Aorta (tissue), 5 donors: Measurements from ENCODE around the gene WNT7B. TPM values are rescaled to one million over a fixed set of nuclear protein-coding genes. Genes with fewer than 3 reads are reported as not detected.

ENCODE experiments used
- ATAC-seq: fragments of 200-7000 bp; cut with Tn5 transposase; one replicate; pipeline ENCODE4 v1.9.1; 2022; ENCODE audit warnings: moderate library complexity; ENCODE audit not compliant: low FRiP score
- DNase-seq, 2 donors: peaks; one replicate each; pipeline ENCODE4 v3.0.0-alpha.2; 2020
- H3K27ac ChIP-seq, 2 donors: one replicate each; pipeline ENCODE4 v1.5.1; 2013; ENCODE audit warnings: low read length in 2 of 2, mild to moderate bottlenecking in 2 of 2, moderate library complexity in 2 of 2, control low read depth in 1 of 2, inconsistent platforms in 1 of 2, low read depth in 1 of 2
- H3K27me3 ChIP-seq, 2 donors: one replicate each; pipeline ENCODE4 v1.6.1; 2013; ENCODE audit warnings: control low read depth in 1 of 2, low read length in 1 of 2, mild to moderate bottlenecking in 1 of 2, moderate library complexity in 1 of 2; ENCODE audit not compliant: insufficient read depth in 2 of 2, control insufficient read depth in 1 of 2
- H3K36me3 ChIP-seq, 2 donors: one replicate each; pipeline ENCODE4 v1.6.1; 2013; ENCODE audit warnings: control low read depth in 1 of 2, low read length in 1 of 2, mild to moderate bottlenecking in 1 of 2; ENCODE audit not compliant: insufficient read depth in 2 of 2, control insufficient read depth in 1 of 2
- H3K4me1 ChIP-seq, 2 donors: one replicate each; pipeline ENCODE4 v1.6.1; 2013; ENCODE audit warnings: low read length in 2 of 2, control low read depth in 1 of 2, mild to moderate bottlenecking in 1 of 2, moderate library complexity in 1 of 2; ENCODE audit not compliant: insufficient read depth in 2 of 2, control insufficient read depth in 1 of 2
- H3K4me3 ChIP-seq, 2 donors: one replicate each; pipeline ENCODE4 v1.5.1; 2013; ENCODE audit warnings: low read length in 2 of 2, control low read depth in 1 of 2, mild to moderate bottlenecking in 1 of 2
- H3K9me3 ChIP-seq: one replicate; pipeline ENCODE4 v1.6.1; 2013; ENCODE audit warnings: mild to moderate bottlenecking, low read length; ENCODE audit not compliant: control insufficient read depth
- WGBS, 2 donors: extraction: QIAGEN DNeasy Blood & Tissue Kit; methylation state at CpG; one replicate each; pipeline ENCODE4 v1.1.7; 2013; 5-methylcytosine and 5-hydroxymethylcytosine counted together
- intact Hi-C, 2 donors: fragments of 100-400 bp; cut with DNase I; formaldehyde crosslinking; loops; one replicate each; pipeline versions ENCODE4 v1.14.2 to v1.15.0; 2022
- polyA plus RNA-seq, 2 donors: library from polyadenylated mRNA; stranded (reverse); fragments of 200-250 nt; gene quantifications; one replicate each; pipeline ENCODE4 v1.2.3, GENCODE V29; 2013
- total RNA-seq, 2 donors: library from RNA; stranded (reverse); fragmentation: NEBNext Ultra II Directional; extraction: Animal tissue kit (Norgen Biotek cat#: 25700); gene quantifications; one replicate each; pipeline ENCODE4 v1.2.1, GENCODE V29; 2021
- donor health status: healthy with polysubstance abuse.
- donor health status: Bipolar disorder and iron deficiency.
- donor health status: DM: no; HTN: no; CAD: no.
- donor health status: DM: no; HTN: no; CAD: no.
- donor health status: DM: yes; HTN: yes; CAD: no.

Gene WNT7B
- total and polyA plus RNA-seq, 4 donors: not detected

DNA sequence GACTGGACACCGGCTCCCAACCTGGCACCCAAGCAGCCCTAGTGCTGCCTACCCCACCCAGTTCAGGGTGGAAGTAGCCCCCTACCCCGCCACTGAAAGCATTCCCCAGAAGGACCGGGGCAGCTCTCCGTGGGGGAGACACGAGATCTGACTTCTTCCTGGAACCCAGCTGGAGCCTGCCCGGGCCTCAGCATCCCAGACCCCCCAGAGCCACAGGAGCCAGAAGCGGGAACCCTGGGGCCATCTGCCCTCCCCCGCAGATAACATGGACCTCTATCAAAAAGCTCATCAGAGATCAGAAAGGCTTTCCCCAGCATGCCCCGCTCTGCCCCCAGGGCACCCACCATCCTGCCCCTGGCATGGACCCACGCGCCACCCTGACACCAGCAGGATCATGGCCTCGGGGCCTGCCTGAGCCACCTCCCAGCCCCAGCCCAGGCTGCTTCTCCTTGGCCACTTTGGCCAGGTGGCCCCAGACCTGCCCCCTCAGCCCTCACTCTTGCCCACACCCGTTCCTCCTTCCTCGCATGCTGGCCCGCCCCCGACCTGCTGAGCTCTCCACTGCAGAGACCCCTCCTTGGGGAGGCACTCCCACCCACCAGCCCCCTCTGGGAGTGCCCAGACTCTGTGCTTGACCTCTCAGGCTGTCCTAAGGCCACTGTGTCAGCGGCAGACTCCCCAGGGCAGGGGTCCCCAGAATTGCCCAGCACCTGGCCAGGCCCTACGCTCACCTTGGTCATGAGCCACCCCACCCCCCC is 17.1 kb downstream of the WNT7B start:
- H3K27me3 ChIP-seq: no peaks in the 10 kb centered on the region

GRCh38 chr22:45958971-45959370 is 18.0 kb downstream of the WNT7B start:
- Histone ChIP-seq H3K4me1 (no peaks in the 10 kb centered on the region), H3K4me3 (no peak overlapping the region), H3K27me3 (no peaks in the 10 kb centered on the region), H3K36me3 (no peaks in the 10 kb centered on the region), H3K27ac (no peak overlapping the region), H3K9me3 (no peaks in the 10 kb centered on the region)
- intact Hi-C loops: loop anchor here in 1 of 2 donors (5.0 kb wide), 1 partner anchor 77 kb away; no protein-coding TSS in a partner anchor
- ATAC-seq (no peak), DNase-seq (no peak)
- 89 to 91% methylated on average over 16 of the region's 16 CpGs for WGBS, 2 donors

More for the DNA sequence above, 17.1 kb downstream of the WNT7B start:
- H3K9me3 ChIP-seq: no peaks in the 10 kb centered on the region
- no peak overlapping the region for H3K4me3 ChIP-seq
- ATAC-seq (no peak), DNase-seq (no peak)
- no peaks in the 10 kb centered on the region for H3K4me1 ChIP-seq
- 91 to 94% methylated on average over 18 of the region's 18 CpGs for WGBS, 2 donors
- no peaks in the 10 kb centered on the region for H3K36me3 ChIP-seq
- intact Hi-C loops: loop anchor here in 1 of 2 donors (5.0 kb wide), 1 partner anchor 78 kb away; no protein-coding TSS in a partner anchor
- H3K27ac ChIP-seq: no peak overlapping the region

- Histone ChIP-seq H3K27ac (no peak overlapping the region), H3K27me3 (no peaks in the 10 kb centered on the region), H3K4me3 (no peak overlapping the region), H3K36me3 (no peaks in the 10 kb centered on the region), H3K9me3 (no peaks in the 10 kb centered on the region), H3K4me1 (no peaks in the 10 kb centered on the region)
- intact Hi-C loops: loop anchor here in 1 of 2 donors (5.0 kb wide), 1 partner anchor 76 kb away; no protein-coding TSS in a partner anchor
- ATAC-seq (no peak), DNase-seq (no peak)
- WGBS, 2 donors: 93 to 100% methylated on average over 7 to 10 of the region's 10 CpGs
Observed at GRCh38 chr22:45957826-45958225, 19.1 kb downstream of the WNT7B start.

GRCh38 chr22:45953178-45953577 is 23.8 kb downstream of the WNT7B start:
- intact Hi-C loops: no loop called here
- no peaks in the 10 kb centered on the region for H3K27me3 ChIP-seq
- no peak overlapping the region for H3K27ac ChIP-seq
- no peak for DNase-seq
- no peaks in the 10 kb centered on the region for H3K9me3 ChIP-seq
- no peak overlapping the region for H3K4me3 ChIP-seq
- 76 to 77% methylated on average over 16 to 18 of the region's 18 CpGs for WGBS, 2 donors
- no peaks in the 10 kb centered on the region for H3K36me3 ChIP-seq
- no peak for ATAC-seq
- H3K4me1 ChIP-seq: no peaks in the 10 kb centered on the region

DNA sequence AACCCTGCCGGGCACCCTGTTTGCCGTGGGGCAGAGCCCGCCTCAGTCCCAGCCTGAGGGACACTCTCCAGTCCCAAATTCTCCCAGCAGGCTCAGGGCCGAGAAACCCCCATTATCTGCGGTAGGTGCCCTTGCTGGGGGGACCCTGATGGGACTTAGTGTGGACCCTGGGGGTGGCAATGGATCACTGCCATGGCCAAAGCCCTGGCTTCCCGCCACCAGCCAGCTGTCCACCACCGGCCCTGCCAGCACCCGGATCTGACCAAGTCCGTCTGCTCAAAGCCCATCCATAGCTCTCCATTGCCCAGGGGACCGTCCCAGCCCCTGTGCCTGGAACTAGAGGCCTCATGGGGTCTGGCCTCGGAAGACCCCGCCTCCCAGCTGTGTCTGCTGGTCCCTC is 24.4 kb downstream of the WNT7B start:
- H3K27ac ChIP-seq: no peak overlapping the region
- no peak overlapping the region for H3K4me3 ChIP-seq
- no peaks in the 10 kb centered on the region for H3K36me3 ChIP-seq
- H3K4me1 ChIP-seq: no peaks in the 10 kb centered on the region
- intact Hi-C loops: no loop called here
- DNase-seq: no peak
- no peaks in the 10 kb centered on the region for H3K9me3 ChIP-seq
- no peak for ATAC-seq
- H3K27me3 ChIP-seq: no peaks in the 10 kb centered on the region
- 69 to 79% methylated on average over 12 of the region's 12 CpGs for WGBS, 2 donors

DNA sequence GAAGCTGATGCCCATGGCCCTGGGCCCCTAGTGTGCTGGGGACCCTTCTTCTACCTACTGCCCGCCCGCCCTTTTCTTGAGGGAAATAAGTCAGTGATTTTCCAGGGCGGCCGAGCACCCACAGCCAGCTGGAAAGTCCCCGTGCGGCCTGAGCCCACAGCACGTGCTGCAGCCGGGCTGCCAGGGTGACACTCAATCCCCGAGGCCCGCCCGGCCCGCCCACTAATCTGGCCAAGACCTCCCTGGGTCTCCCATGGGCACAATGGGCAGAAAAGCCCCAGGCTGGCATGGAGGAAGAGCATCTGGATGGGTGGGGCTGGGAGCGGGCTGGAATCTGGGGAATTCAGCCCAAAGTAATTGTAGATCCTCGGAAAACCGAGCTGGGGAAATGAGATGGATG is 24.8 kb downstream of the WNT7B start:
- DNase-seq (no peak), ATAC-seq (no peak)
- Histone ChIP-seq H3K4me1 (no peaks in the 10 kb centered on the region), H3K36me3 (no peaks in the 10 kb centered on the region), H3K27me3 (no peaks in the 10 kb centered on the region), H3K27ac (no peak overlapping the region), H3K4me3 (no peak overlapping the region), H3K9me3 (no peaks in the 10 kb centered on the region)
- intact Hi-C loops: no loop called here
- 70% methylated on average over 15 of the region's 15 CpGs for WGBS, 2 donors

DNA sequence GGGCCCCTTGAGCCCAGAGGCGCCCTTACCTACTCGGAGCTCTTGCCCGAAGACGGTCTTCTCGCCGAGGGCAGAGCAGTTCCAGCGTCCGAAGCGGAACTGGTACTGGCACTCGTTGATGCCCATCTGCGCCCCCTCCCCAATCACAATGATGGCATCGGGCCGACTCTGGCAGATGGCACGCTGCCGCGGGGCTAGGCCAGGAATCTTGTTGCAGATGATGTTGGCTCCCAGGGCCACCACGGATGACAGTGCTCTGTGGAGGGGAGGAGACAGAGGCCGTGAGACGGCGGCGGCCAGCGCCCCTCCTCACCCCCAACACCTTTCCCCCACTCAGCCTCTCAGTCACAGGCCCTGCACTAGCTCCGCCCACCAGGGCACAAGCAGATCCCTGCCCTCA is 27.1 kb downstream of the WNT7B start:
- no peak for ATAC-seq
- no peaks in the 10 kb centered on the region for H3K36me3 ChIP-seq
- H3K4me1 ChIP-seq: no peaks in the 10 kb centered on the region
- H3K4me3 ChIP-seq: no peak overlapping the region
- no peak overlapping the region for H3K27ac ChIP-seq
- H3K9me3 ChIP-seq: no peaks in the 10 kb centered on the region
- WGBS, 2 donors: 91 to 94% methylated on average over 23 of the region's 23 CpGs
- intact Hi-C loops: no loop called here
- H3K27me3 ChIP-seq: no peaks in the 10 kb centered on the region
- DNase-seq: no peak

DNA sequence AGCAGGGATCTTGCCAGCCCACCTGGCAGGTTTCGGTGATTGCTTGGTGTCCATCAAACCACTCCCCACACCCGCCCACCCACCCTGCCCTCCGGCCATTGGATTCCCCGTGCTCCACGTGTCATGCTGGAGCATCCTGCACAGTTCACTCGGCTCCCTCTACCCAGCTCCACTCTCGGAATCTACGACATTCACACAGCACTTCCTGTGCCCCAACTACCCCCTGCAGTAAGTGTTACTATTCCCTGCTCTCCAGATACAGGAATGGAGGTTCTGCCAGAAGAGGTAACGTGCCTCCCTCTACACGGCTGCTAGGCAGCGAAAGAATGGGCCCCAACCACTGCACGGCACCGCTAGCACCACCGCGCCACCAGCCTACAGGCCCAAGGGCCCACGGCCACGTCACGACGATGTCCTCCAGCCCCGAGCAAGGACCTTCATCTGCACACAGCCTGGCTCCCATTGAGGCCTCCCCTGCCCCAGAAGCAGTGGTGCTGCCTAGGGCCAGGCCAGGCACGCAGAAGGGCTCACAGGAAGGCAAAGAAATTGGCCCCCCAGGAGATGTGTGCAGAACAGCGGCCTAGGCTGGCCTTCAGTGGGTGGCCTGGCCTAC is 27.6 kb downstream of the WNT7B start:
- no peaks in the 10 kb centered on the region for H3K9me3 ChIP-seq
- H3K27me3 ChIP-seq: no peaks in the 10 kb centered on the region
- WGBS, 2 donors: 95 to 96% methylated on average over 22 of the region's 22 CpGs
- intact Hi-C loops: no loop called here
- no peaks in the 10 kb centered on the region for H3K4me1 ChIP-seq
- DNase-seq (no peak), ATAC-seq (no peak)
- no peaks in the 10 kb centered on the region for H3K36me3 ChIP-seq
- H3K27ac ChIP-seq: no peak overlapping the region
- no peak overlapping the region for H3K4me3 ChIP-seq
